GM12872 (cell line): ENCODE results near the gene PTPN12.

Experiments
- TF ChIP-seq, protein P1 (sequence below): IDR thresholded peaks from 3 replicates; pipeline ENCODE4 v1.5.1; 2011; ENCODE audit warnings: low read depth, mild to moderate bottlenecking, low read length, moderate library complexity; ENCODE audit not compliant: insufficient read depth

Gene PTPN12

DNA sequence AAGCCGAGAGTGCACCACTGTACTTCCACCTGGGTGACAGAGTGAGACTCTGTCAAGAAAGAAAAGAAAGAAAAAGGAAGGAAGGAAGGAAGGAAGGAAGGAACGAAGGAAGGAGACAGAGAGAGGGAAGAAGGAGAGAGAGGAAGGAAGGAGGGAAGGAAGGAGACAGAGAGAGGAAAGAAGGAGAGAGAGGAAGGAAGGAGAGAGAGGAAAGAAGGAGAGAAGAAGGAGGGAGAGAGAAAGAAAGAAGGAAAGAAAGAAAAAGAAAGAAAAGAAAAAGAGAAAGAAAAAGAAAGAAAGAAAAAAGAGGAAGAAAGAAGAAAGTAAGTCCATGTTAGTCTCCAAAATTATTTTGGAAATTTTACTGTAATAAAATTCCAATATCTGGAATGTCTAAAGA lies 125.8 kb downstream of the PTPN12 start:
- TF ChIP-seq, protein P1, sequence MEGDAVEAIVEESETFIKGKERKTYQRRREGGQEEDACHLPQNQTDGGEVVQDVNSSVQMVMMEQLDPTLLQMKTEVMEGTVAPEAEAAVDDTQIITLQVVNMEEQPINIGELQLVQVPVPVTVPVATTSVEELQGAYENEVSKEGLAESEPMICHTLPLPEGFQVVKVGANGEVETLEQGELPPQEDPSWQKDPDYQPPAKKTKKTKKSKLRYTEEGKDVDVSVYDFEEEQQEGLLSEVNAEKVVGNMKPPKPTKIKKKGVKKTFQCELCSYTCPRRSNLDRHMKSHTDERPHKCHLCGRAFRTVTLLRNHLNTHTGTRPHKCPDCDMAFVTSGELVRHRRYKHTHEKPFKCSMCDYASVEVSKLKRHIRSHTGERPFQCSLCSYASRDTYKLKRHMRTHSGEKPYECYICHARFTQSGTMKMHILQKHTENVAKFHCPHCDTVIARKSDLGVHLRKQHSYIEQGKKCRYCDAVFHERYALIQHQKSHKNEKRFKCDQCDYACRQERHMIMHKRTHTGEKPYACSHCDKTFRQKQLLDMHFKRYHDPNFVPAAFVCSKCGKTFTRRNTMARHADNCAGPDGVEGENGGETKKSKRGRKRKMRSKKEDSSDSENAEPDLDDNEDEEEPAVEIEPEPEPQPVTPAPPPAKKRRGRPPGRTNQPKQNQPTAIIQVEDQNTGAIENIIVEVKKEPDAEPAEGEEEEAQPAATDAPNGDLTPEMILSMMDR, result no peak

DNA sequence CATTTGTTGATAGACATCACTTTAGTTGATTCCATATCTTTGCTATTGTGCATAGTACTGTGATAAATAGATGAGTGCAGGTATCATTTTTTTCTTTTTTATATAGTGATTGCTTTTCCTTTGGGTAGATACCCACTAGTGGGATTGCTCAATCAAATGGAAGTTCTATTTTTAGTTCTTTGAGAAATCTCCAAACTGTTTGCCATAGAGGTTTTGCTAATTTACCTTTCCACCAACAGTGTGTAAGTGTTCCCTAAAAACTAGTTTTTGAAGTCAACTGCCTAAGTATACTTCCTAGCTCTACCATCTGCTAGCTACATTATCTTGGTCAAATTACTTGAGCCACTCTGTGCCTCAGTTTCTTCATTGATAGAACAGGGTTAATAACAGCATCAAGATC lies 127.6 kb downstream of the PTPN12 start:
- TF ChIP-seq, protein P1, result no peak

- TF ChIP-seq, protein P1, result no peak
Observed at GRCh38 chr7:77665161-77665560, 128.1 kb downstream of the PTPN12 start.

- TF ChIP-seq, protein P1, result no peak
Observed at GRCh38 chr7:77667459-77668086, 130.5 kb downstream of the PTPN12 start.

DNA sequence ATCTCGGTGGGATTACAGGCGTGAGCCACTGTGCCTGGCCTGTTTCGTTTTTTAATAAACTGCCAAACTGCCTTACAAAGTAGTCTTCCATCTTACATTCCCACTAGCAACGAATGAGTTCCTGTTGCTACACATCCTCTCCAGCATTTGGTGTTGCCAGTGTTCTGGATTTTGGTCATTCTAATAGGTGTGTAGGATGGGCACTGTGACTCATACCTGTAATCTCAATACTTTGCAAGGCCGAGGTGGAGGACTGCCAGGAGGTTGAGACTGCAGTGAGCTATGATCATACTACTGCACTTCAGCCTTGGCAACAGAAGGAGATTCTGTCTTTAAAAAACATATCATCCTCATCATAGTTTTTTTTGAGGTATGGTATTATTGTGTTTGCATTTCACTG lies 137.8 kb downstream of the PTPN12 start:
- TF ChIP-seq, protein P1, result no peak

DNA sequence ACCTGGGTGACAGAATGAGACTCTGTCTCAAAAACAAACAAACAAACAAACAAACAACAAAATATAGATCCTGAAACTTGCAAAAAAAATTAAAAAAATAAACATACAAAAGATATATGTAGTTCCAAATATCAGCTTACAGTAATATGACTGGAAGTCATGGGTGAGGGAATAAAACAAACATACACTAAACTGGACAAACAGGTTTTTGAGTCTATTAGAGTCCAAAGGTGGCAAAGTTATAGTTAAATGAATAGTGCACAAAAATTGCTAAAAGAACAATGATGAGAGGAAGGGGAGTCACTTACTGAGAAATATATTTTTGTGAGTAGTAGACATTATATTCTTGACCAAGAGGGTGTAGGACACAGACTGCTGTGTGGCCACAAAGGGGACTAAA lies 142.5 kb downstream of the PTPN12 start:
- TF ChIP-seq, protein P1, result no peak

- TF ChIP-seq, protein P1, result no peak
Observed at GRCh38 chr7:77680266-77680665, 143.2 kb downstream of the PTPN12 start.
